GM21367 (cell line): ENCODE results near the gene CAAP1.
"Not testable (repeated sequence)": the region's sequence is repeated elsewhere in the genome, so short reads cannot be mapped to it uniquely, and the experiment has no call there.

Experiments
- ATAC-seq: cut with Tn5 transposase; IDR thresholded peaks from one replicate; pipeline ENCODE4 v1.9.1; 2021; ENCODE audit not compliant: unreplicated experiment

The CAAP1 gene

GRCh38 chr9:26892251-26893029 is at the start of gene CAAP1:
Gene CAAP1 (minus strand): TSS chr9:26892802. CDS start chr9:26892715, 87 bp downstream.
- ATAC-seq: peak; percentile 91

- ATAC-seq: no peak
These were observed 48.2 kb upstream of the CAAP1 start for GRCh38 chr9:26940779-26941178.

- no peak for ATAC-seq
These were observed 47.5 kb upstream of the CAAP1 start for GRCh38 chr9:26939955-26940711.

- ATAC-seq: no peak
These were observed 45.3 kb upstream of the CAAP1 start for GRCh38 chr9:26937816-26938371.

- no peak for ATAC-seq
These were observed 43.2 kb upstream of the CAAP1 start for GRCh38 chr9:26935847-26936246.

- ATAC-seq: no peak
These were observed 36.4 kb upstream of the CAAP1 start for GRCh38 chr9:26928902-26929495.

- ATAC-seq: no peak
These were observed 33.0 kb upstream of the CAAP1 start for GRCh38 chr9:26925609-26926008.

GRCh38 chr9:26919698-26920097 is 27.1 kb upstream of the CAAP1 start:
- no peak for ATAC-seq

GRCh38 chr9:26913138-26913668 is 20.6 kb upstream of the CAAP1 start:
- ATAC-seq: no peak

GRCh38 chr9:26904671-26905070 is 12.1 kb upstream of the CAAP1 start:
- ATAC-seq: no peak

- ATAC-seq: no peak
These were observed 11.5 kb upstream of the CAAP1 start for GRCh38 chr9:26904070-26904469.

- no peak for ATAC-seq
These were observed 551 bp upstream of the CAAP1 start for GRCh38 chr9:26893030-26893676.

- peak; percentile 1 for ATAC-seq
These were observed 876 bp downstream of the CAAP1 start for GRCh38 chr9:26891726-26892125.

- no peak for ATAC-seq
These were observed 4.3 kb downstream of the CAAP1 start for GRCh38 chr9:26888271-26888670.

GRCh38 chr9:26882154-26882553 is 10.4 kb downstream of the CAAP1 start:
- no peak for ATAC-seq

- no peak for ATAC-seq
These were observed 12.3 kb downstream of the CAAP1 start for GRCh38 chr9:26880262-26880661.

GRCh38 chr9:26875155-26875554 is 17.4 kb downstream of the CAAP1 start:
- ATAC-seq: not testable (repeated sequence)

- no peak for ATAC-seq
These were observed 22.3 kb downstream of the CAAP1 start for GRCh38 chr9:26870292-26870691.

- no peak for ATAC-seq
These were observed 29.5 kb downstream of the CAAP1 start for GRCh38 chr9:26863074-26863473.

- peak; percentile 87 for ATAC-seq
These were observed 36.1 kb downstream of the CAAP1 start for GRCh38 chr9:26856413-26857032.
